ENCODE measurements around the gene TRAF3IP3.
A peak's percentile ranks its signal among the peaks of the same experiment; 100 is the strongest.
"Not testable (repeated sequence)": the region's sequence is repeated elsewhere in the genome, so short reads cannot be mapped to it uniquely, and the experiment has no call there.

TRAF3IP3 gene

DNA sequence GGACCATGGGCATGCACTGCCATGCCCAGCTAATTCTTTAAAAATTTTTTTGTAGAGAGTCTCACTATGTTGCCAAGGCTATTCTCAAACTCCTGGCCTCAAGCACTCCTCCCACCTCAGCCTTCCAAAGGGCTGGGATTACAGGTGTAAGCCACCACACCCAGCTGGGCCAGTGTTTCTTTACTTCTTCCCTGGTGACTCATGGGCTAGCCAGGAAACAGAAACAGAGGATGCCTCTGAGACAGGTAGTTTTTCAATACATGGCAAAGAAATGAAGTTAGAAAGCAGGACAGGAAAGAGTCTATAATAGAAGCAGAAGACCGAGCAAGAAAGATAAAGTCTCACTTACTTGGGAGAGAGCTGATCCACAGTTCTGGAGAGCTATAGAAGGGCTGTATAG lies 36.1 kb downstream of the TRAF3IP3 start:
- no peak for FAIRE-seq
- no peak for DNase-seq (ENCODE audit: insufficient read length, low spot score)

DNA sequence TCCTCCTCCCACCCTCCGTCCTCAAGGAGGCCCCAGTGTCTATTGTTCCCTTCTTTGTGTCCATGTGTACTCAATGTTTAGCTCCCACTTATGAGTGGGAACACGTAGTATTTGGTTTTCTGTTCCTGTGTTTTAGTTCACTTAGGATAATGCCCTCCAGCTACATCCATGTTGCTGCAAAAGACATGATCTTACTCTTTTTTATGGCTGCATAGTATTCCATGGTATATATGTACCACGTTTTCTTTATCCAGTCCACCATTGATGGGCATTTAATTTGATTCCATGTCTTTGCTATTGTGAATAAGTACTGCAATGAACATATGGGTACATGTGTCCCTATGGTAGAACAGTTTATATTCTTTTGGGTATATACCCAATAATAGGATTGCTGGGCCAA lies 37.9 kb downstream of the TRAF3IP3 start:
- not testable (repeated sequence) for FAIRE-seq

DNA sequence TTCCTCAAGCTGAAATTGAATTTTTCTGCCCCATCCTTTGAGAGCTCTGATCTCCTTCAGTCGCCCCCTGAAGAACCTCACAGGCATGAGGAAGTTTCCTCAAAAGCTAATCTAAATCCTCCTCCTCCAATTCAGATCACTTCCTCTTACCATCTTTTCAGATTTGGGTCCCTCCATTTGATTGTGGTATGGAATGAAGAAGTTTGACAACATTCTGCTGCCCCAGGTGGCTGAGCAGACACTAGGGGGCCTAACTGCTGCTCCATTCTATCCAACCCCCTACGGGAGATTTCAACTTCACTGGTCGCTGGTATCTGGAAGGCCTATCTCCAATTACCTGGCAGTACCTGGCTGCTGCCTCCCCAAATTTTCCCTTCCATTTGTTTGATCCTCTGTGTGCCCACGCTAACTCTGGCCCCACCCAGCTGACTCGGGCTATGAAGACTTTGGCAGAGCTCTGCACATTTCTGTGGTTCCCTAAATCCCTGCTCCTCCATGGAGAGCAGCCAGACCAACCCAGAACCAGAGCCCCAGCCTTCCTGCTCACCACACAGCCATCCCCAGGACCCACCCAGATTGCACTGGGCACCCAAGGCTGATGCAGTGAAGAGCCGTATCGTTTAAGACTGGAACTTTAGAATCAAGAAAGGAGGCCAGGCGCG lies 42.3 kb downstream of the TRAF3IP3 start:
- FAIRE-seq = no peak
- no peak for DNase-seq (ENCODE audit: insufficient read length, low spot score)

More for the DNA sequence above, 37.9 kb downstream of the TRAF3IP3 start:
- not testable (repeated sequence) for DNase-seq (ENCODE audit: insufficient read length, low spot score)

DNA sequence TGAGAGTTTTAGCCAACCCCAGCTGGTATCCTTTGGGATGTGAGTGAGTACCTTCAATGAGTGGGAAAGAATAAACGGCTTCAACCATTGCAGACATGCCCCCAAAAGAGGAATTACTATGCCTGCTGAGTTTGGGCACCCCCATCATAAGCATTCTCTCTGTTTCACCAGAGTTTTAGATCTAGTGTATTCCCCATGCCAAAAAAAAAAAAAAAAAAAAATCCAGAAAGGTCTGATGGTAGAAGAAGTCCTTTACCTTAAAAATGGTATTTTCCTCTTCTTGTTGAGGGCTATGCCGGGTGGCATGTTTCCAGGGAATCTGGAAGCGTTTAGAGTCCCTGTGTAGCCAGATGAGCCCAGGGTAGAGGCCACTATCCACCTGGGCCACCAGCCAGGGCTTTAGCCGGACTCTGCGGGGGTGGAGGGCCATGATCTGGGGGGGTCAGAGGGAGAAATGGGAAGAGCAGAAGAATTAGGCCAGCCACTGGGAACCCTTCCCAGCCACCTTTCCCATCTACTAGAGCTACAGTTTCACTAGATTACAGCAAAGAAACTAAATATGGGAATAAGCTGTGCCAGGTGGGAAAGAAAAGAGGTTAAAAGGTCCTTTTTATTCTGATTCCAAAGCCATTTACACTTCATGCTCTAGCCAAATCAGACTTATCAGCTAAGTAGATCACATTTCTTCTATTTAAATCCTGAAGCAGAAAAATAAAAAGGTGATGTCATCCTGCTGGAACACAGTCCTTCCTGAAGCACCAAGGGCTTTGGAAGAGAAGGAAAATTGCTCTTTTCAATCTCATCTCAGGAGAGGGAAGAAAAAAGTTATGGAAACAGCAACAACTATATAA lies 45.4 kb downstream of the TRAF3IP3 start:
- DNase-seq (ENCODE audit: insufficient read length, low spot score) (no peak), FAIRE-seq (no peak)

DNA sequence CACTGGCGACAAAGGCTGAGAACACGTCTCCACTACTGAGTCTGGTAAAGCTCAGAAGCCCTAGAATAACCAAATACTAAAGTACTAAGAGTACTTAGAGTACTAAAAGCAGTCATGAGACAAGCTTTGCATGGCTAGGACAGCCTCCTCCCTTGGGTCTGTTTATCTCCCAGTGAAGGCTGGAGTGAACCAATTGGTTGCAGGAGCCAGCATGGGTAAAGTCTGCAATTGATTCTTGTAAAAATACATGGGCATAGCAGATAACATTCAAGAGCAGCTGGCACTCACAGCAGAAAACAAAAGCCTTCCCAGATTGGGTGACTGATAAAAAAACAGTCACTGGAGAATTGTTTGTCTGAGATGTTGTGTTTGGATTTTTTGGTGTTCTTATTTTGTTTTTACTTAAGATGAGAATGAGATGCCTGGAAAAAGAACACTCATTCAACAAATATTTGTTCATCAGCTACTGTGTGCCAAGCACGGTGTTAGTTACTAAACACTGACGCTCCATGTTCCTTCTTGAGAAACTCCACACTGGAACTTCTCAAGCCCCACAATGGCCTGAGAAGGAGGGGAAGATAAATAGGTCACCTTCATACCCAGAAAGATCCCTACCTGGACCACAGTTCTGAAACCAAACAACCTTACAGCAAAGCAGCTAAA lies 46.4 kb downstream of the TRAF3IP3 start:
- no peak for DNase-seq (ENCODE audit: insufficient read length, low spot score)
- no peak for FAIRE-seq

DNA sequence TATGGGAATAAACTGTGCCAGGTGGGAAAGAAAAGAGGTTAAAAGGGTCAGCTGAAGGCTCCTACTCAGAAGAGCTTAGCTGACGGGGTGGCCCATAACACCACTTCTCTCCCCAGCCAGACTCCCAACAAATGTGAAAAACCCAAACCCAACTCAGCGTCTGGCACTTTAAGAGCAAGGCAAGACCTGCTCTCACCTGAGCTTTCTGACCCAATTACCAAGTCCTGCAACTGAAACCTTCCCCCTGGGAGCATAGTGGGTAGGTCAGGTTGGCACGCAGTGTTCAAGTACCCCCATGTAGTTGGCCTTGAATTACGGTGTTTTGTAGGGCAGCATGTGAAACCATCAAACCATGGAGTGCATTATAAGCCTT lies 46.9 kb downstream of the TRAF3IP3 start:
- FAIRE-seq (no peak), DNase-seq (ENCODE audit: insufficient read length, low spot score) (no peak)

DNA sequence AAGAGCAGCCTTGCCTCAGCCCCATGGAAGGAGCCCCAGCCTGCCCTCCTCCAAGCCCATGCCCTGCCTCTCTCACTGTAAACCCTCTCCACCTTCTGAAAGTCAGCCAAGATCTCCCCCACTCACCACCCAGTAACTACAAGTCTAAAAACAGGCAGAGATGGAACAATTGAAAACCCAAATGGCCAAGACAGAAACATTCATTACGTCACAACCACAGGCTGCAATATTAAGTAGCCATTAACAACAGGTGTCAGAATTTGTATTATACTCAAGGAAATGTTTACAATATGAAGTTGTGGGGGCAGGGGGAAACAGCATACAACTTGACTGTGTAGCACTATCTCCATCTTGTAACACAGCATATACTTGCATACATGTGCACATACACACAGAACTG lies 47.7 kb downstream of the TRAF3IP3 start:
- FAIRE-seq = no peak
- no peak for DNase-seq (ENCODE audit: insufficient read length, low spot score)

DNA sequence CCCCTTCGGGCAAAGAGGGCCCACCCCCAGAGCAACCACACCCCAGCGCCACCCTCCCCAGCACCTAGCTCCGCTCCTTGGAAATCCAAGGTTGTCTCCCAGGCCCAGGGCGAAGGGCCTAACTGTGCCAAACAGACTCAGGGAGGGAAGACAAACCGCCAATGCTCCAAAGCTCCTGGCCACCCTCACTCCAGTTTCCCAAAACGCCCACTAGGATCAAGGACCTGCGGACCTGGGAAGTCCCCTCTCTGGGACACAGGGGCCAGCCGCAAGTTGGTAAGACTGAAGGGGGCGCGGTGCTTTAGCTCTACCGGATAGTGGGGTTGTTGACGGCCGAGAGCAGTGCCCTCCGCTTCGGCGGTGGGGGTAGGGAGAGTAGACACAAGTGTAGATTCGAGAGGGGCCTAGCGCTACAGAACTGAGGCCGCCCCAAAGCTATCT lies 49.5 kb downstream of the TRAF3IP3 start:
- no peak for DNase-seq (ENCODE audit: insufficient read length, low spot score)
- FAIRE-seq = no peak

DNA sequence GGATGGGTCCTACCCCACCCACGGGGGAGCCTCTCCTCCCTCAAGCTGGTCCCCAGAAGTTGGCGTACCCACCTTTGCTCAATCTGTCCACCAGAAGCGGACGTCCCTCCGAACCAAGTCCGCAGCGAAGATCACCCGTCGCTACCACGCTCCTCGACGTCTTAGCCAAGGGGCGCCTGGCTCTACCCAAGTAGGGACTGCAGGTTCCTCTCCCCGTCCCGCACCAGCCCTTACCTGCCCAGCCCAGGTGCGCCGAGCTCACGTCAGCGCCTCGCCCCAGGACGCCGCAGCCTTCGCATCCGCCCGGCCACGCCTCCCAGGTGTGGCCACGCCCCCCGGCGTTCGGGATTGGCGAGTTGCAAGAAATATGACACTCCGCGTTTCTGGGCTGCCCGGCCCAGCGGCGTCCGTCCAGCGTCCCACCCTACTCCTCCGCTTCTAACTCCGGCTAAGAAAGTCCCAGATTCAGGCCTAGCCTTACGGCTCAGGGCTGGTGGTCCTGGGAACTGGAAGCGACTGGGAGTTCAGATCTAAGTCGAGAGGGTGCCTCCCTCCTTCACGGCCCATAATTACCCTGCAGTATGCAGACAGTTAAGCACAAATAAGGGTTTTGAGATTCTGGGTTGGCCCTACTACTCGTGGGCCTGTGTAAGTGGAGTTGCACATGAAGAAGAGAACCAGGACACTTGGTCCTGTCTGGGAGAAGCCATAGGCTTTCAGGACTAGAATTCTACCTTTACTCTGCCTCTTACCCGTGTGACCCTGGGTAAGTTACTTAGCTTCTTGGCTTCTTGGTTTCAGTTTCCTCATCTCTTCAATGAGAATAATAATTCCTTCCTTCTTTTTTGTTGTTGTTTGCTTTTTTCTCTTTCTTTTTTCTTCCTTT lies 50.3 kb downstream of the TRAF3IP3 start, which contains the start of gene IRF6:
Gene IRF6, minus strand, starts transcription at position 268 of the 886 bp plus-strand sequence. CDS start 4,729 bp downstream, outside the sequence.
- DNase-seq (ENCODE audit: insufficient read length, low spot score) (peak; percentile 54), FAIRE-seq (peak; percentile 4)

DNA sequence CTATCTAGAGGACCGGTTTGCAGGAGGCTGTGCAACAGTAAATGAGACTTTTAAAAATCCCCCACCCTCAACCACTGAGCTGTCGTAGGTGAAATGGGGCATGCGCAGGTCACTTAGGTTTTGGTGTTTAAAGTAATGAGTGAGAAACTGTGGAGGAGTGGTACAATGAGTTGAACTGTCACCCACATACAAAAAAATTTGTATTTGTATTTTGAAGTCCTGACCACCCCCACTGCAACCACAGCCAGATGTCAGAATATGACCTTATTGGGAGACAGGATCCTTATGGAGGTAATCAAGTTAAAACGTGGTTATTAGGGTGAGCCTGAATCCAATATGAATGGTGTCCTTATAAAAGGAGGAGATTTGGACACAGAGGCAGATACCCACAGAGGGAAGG lies 51.7 kb downstream of the TRAF3IP3 start:
- DNase-seq (ENCODE audit: insufficient read length, low spot score) (no peak), FAIRE-seq (no peak)

DNA sequence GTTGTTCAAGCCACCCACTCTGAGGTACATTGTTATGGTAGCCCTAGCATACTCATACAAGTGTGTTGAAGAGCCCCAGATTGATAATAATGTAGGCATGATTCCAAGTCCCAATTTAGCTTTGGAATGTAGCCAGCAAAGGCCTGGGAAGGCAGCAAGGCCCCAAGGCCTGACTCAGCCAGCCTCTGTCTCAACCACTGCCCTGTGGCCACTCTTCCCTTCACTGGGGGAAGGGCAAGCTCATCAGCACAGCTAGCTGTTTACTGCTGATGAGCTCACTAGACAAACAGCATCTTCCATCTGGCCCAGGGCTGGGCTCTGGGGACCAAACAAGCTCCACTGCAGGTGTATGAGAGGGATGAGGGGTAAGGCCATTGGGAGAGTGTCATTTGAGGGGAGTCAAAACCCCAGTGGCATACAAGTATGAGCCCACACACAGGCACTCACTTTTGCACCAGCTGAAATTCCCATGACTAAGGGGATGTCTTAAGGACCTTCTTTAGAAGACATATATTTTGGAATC lies 52.3 kb downstream of the TRAF3IP3 start:
- FAIRE-seq = no peak
- DNase-seq (ENCODE audit: insufficient read length, low spot score) = no peak

DNA sequence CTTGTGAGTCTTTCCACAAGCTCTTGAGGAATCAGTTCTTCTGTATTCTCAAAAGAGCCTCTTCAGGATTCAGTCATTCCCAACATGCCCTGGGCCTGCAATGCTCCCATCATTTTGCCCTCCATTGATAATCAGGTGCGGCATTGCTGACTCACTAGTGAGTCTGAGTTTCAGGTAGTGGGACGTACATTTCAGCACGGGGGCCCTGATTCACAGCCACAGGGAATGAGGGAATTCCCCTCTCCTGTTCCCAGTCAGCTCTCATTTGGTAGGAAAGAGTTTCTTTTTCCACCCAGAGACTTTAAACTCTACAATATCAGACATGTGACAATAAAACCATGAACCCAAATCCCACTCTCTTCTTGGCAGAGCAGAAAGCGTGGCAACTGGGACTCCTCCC lies 53.8 kb downstream of the TRAF3IP3 start:
- no peak for FAIRE-seq
- DNase-seq (ENCODE audit: insufficient read length, low spot score) = no peak

DNA sequence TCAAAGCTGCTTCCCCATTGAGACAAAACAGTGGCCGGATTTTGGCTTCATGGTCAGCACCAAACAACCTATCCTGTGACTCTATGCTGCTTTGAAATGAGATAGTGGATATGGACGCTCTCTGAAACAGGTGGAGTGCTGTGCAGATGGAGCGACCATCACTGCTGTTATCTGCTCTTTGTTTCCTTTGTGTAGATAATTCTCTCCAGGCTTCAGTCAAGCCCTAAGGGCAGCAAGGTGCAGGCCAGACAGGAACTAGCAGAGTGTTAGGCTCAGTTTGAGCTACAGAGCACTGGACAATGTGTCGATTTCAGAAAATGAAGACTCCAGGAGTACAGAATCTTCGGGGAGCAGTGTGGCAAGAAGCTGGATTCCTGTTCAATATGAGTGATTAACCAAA lies 54.9 kb downstream of the TRAF3IP3 start:
- DNase-seq (ENCODE audit: insufficient read length, low spot score) (no peak), FAIRE-seq (no peak)

DNA sequence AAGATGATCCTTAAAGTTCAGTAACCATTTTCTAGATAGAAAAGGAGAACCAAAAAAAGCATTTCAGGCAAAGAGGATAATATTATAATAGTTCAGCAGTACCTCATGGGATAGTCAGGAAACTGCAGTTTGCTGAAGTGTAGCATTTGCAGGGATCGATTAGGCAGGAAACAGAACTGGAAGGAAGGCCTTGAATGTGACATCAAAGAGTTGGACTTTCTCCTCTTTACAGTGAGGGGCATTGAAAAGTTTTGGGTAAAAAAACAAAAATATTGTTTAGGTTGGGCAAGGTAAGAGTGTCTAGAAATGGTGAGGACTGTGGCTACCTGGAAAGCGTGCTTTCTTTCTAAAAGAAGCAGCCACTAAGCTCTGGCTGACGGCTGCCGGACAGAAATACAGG lies 58.0 kb downstream of the TRAF3IP3 start:
- no peak for FAIRE-seq

DNA sequence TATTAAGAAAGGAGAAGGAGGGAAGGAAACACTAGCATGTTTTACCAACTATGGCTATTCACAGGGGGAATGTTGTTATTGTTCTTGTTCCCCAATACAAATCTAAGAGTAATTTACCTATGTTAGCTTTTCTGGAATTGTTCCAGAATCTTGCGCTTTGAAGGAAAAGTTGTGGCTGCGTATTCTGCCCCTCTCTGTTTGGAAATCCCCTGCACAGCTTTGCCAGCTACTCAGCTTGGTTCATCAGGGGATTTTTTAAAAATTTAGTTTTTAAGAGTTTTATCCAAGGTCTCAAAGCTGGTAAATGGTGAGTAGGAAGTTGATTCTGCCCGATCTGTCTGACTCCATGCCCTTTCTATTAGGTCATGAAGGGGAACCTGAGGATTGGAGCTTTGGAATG lies 59.6 kb downstream of the TRAF3IP3 start:
- FAIRE-seq (no peak), DNase-seq (ENCODE audit: insufficient read length, low spot score) (no peak)

More for the DNA sequence above, 58.0 kb downstream of the TRAF3IP3 start:
- no peak for DNase-seq (ENCODE audit: insufficient read length, low spot score)

DNA sequence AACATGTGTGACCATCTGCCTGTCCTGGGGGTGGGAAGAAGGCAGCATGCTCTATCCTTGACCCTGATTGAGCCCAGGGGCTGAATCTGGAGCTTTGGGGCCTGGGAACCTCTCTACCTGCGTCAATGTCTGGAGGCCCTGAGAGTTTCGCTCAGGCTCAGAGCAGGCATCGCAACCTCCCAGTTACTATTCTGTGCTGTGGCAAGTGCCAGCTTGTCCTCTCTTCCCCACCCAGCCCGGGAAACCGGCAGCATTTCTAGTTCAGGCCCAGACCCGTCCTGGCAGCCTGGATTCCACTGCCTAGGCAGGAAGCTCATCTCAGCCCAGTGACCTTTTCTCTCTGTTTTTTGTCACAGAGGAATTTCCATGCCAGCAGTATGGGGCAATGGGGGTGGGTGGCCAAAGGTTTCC lies 60.1 kb downstream of the TRAF3IP3 start:
- DNase-seq (ENCODE audit: insufficient read length, low spot score) (no peak), FAIRE-seq (no peak)

DNA sequence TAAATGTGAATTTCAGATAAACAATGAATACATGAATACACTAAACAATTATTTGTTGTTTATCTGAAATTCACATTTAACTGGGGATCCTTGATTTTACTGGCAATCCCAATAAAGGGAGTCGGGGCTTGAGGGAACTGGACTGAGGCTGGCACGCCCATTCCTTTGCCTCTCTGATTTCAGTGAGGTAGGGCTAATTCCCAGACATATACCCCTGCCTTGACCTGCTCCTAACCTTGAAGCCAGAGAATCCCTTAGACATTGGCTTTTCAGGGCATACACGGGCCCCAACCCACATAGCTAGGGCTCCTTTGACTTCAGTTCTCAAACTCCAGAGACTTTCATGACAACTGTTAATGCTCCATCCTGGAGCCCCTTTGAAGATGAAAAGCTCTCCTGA lies 61.1 kb downstream of the TRAF3IP3 start:
- DNase-seq (ENCODE audit: insufficient read length, low spot score) (no peak), FAIRE-seq (no peak)

DNA sequence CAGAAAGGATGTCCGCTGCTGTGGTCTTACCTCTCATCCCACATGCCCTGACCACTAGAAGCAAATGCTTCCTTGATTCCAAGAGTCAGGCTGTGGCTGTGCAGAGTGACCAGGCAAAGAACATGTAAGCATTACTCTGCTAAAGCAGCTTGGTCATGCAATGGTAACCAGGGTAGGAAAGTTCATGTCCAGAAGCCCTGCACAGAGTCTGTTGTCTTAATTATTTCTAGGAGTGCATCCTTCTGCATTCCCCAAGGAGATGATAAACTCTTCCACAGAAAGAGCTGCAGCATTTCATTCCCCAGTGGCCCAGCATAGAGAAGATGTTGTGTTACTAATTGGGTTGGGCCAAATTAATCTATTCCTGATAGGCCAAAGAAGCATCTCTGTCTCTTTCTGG lies 61.8 kb downstream of the TRAF3IP3 start:
- FAIRE-seq (no peak), DNase-seq (ENCODE audit: insufficient read length, low spot score) (no peak)

DNA sequence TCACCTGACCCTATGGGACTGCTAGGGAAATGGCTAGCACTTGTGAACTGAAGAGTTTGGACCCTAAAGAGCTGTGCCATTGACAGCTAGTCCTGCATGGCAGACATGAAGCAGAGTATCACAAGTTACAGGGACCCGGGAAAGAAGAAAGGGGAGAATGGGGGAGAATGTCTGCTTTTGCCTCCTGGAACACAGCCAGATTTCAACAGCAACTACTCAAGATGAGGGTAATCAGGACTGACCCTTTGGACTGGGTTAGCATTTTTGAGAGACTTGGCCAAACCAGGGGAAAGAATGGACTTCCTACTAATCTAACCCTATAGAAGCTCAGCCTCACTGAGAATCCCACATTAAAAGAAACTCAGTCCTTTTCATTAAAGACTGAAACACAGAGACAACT lies 63.2 kb downstream of the TRAF3IP3 start:
- no peak for DNase-seq (ENCODE audit: insufficient read length, low spot score)
- no peak for FAIRE-seq

DNA sequence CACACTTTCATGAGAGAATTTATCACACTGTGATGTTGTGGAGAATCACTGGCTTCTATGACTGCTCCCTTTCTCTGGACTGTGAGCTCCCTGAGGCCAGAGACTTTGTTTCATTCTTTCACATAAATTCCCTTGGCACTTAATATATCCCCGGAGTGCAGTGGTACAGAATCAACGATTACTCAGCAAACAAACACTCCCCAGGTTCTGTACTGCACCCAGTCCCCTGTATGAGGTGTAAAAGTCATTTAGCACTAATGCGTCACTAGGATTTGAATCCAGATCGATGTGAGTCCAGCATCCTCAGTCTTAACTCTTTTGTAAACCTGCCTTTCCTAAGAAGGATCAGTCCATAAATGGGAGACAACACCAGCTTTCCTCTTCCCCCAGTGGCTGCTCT lies 65.1 kb downstream of the TRAF3IP3 start:
- DNase-seq (ENCODE audit: insufficient read length, low spot score) (no peak), FAIRE-seq (no peak)
